GM06990 (cell line): ENCODE data around the gene FRMD4A.

Experiments
- DNase-seq: peaks from one replicate; pipeline ENCODE4 v3.0.0-alpha.2; 2011; ENCODE audit not compliant: insufficient read length; ENCODE audit errors: extremely low read depth
- H3K27me3 ChIP-seq: replicated peaks from 2 replicates; pipeline ENCODE4 v1.6.0; 2011; ENCODE audit warnings: low read length; ENCODE audit not compliant: control insufficient read depth, insufficient read depth
- H3K36me3 ChIP-seq: 2 replicates; pipeline ENCODE4 v1.5.1; 2011; ENCODE audit warnings: low read length; ENCODE audit not compliant: control insufficient read depth, insufficient read depth
- H3K4me3 ChIP-seq: replicated peaks from 2 replicates; pipeline ENCODE4 v1.5.1; 2011; ENCODE audit warnings: low read depth, mild to moderate bottlenecking, control low read depth, low read length
- TF ChIP-seq, protein P1 (sequence below): IDR thresholded peaks from 2 replicates; pipeline ENCODE4 v1.5.1; 2011; ENCODE audit warnings: low read length, control low read depth, mild to moderate bottlenecking, inconsistent platforms; ENCODE audit not compliant: insufficient read depth, poor library complexity, severe bottlenecking

Gene FRMD4A

DNA sequence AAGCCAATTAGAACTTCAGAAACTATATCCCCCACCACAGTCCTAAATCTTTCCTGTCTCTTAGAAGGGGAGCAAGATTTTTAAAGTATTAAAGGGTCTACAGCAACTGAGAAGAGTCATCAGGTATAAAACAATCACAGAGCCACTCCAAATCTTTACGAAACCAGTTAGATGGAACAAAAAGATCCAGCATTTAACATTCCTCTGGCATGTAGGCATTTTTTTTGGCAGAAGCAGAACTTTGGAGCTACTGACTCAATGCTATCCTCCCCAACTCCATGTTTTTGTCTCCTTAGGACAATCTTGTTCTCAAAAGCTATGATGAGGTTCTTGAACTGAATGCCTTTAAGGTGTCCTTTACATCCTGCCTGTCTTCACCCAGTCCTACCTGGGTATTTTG, 410.7 kb downstream of the FRMD4A start:
- TF ChIP-seq, protein P1, sequence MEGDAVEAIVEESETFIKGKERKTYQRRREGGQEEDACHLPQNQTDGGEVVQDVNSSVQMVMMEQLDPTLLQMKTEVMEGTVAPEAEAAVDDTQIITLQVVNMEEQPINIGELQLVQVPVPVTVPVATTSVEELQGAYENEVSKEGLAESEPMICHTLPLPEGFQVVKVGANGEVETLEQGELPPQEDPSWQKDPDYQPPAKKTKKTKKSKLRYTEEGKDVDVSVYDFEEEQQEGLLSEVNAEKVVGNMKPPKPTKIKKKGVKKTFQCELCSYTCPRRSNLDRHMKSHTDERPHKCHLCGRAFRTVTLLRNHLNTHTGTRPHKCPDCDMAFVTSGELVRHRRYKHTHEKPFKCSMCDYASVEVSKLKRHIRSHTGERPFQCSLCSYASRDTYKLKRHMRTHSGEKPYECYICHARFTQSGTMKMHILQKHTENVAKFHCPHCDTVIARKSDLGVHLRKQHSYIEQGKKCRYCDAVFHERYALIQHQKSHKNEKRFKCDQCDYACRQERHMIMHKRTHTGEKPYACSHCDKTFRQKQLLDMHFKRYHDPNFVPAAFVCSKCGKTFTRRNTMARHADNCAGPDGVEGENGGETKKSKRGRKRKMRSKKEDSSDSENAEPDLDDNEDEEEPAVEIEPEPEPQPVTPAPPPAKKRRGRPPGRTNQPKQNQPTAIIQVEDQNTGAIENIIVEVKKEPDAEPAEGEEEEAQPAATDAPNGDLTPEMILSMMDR: no peak
- no peak overlapping the region for H3K4me3 ChIP-seq
- DNase-seq: no peak
- no peaks in the 10 kb centered on the region; the same call in none of the 2 replicates for H3K36me3 ChIP-seq
- H3K27me3 ChIP-seq: no peaks in the 10 kb centered on the region

DNA sequence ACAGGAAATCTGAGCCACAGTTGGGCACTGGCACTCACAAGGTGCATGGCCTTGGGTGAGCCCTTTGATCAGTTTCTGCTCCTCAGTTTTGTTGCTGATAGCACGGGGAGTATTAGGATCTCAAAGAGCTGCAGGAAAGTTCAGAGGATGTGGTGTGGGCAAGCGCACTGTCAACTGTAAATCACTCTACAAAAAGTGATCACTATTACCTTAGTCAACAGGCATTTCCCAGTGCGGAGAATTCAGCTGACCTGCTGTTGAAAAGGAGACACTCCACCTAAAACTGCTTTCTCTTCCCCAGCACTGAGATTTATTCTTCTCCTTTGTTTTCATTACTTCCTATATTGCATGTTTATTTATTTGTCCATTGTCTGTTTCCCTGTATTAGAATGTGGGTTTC, 412.9 kb downstream of the FRMD4A start:
- DNase-seq: no peak
- no peak overlapping the region for H3K4me3 ChIP-seq

DNA sequence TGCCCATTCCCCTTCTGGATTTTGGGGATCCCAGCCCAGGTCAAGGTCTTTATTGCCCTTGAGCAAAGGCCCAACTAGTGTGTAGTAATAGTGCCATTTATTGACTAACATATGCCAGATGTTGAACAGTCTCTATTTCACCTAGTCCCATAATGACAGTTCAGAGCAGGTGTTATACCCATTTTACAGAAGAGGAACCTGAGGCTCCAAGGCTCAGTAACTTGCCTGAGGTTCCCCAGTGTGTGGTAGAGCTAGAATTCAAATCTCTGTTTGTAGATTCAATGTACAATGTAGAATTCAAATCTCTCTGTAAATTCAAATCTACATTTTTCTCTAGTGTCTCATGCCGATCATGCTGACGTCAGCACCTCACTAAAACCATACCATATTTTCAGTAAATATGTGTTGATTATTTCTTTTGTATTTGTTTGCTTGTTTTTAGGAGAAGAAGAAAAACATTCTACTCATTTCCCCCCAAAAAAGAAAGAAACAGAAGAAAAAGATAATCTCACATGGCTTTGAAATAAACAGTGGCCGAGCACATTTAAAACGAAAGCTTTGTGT, 414.3 kb downstream of the FRMD4A start:
- TF ChIP-seq, protein P1: no peak
- H3K36me3 ChIP-seq: no peaks in the 10 kb centered on the region; the same call in 1 of the 2 replicates
- no peaks in the 10 kb centered on the region for H3K27me3 ChIP-seq
- peak; percentile 74 for DNase-seq
- H3K4me3 ChIP-seq: peak overlapping the region; percentile 11; the same call in 1 of the 2 replicates

More for the DNA sequence above, 412.9 kb downstream of the FRMD4A start:
- Histone ChIP-seq H3K27me3 (no peaks in the 10 kb centered on the region), H3K36me3 (no peaks in the 10 kb centered on the region; the same call in 1 of the 2 replicates)
- TF ChIP-seq, protein P1: no peak

DNA sequence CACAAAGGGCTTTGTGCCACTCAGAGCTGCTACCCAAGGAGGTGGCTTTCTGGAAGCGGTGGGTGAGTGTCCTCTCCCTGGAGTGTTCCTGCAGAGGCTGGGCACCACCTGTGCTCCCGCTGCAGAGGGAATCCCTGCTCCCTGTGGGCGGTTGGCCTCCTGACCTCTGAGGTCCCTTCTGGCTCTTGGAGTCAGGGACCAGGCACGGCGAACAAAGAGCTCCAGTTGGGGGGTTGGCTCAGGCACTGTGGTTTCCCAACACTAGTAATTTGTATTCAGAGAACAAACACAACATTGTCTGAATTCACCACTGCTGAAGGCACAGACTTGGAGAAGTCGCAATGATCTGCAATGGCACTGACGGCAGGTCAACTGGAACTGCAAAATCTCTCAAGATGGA, 415.0 kb downstream of the FRMD4A start:
- TF ChIP-seq, protein P1: no peak

DNA sequence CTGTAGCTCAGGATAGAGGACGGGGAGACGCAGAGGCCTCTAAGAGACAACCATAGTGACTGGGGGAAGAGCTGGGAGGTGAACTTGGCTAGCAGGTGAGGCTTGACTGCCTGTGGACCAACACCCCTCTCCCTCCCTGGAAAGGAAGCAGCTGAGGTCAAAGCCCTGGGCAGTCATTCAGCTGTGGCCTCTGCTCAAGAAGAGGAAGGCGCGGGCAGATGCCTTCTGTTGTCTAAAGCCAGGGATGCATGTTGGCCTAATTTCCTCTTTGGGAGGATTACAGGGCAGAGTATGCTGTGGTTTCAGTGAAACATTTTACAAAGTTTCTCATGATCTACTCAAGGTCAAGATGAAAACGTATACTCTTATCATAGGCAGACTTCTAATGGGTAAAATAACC, 416.8 kb downstream of the FRMD4A start:
- DNase-seq: peak; percentile 73
- TF ChIP-seq, protein P1: no peak

More for the DNA sequence above, 415.0 kb downstream of the FRMD4A start:
- H3K36me3 ChIP-seq: no peaks in the 10 kb centered on the region; the same call in 1 of the 2 replicates
- no peak overlapping the region for H3K4me3 ChIP-seq
- H3K27me3 ChIP-seq: no peaks in the 10 kb centered on the region
- DNase-seq: no peak

More for the DNA sequence above, 416.8 kb downstream of the FRMD4A start:
- Histone ChIP-seq H3K27me3 (no peaks in the 10 kb centered on the region), H3K4me3 (no peak overlapping the region), H3K36me3 (no peaks in the 10 kb centered on the region; the same call in none of the 2 replicates)
